ENCODE results near the gene SH3YL1.

The SH3YL1 gene

DNA sequence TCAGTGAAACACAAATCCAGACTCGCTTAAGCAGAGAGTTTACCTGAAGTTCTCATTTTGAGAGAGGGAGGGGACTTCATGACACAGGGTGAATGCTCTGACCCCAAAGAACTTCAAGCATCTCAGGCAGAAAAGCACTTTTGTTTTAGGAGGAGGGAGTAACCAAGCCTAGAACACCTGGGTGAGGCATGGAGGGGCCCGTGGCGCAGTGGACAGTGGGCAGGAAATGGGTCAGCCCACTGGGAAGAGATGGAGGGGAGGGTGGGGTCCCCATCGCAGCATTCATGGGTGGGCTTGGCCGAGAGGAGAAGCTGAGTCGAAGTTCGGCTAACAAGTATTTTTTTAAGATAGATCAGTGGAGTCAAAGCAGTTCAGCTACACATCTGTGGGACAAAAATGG is 67.9 kb downstream of the SH3YL1 start:
- Histone ChIP-seq H3K36me3 (replicated peaks; ENCODE audit: insufficient read depth, low read length) (no peaks in the 10 kb centered on the region), H3K4me2 (ENCODE audit: low read depth, low read length) (no peak overlapping the region), H3K27ac (ENCODE audit: low read length) (no peak overlapping the region), H3K4me1 (ENCODE audit: low read length) (no peaks in the 10 kb centered on the region), H3F3A (ENCODE audit: insufficient read depth, low read length) (no peaks in the 10 kb centered on the region), H3K79me2 (ENCODE audit: low read length) (no peaks in the 10 kb centered on the region), H2AFZ (ENCODE audit: low read length) (no peak overlapping the region), H4K20me1 (ENCODE audit: insufficient read depth, low read length) (no peaks in the 10 kb centered on the region), H3K9me3 (replicated peaks; ENCODE audit: insufficient read depth, low read length) (no peaks in the 10 kb centered on the region), H3K4me3 (ENCODE audit: low read length) (no peak overlapping the region), H3K27me3 (replicated peaks; ENCODE audit: insufficient read depth, low read length) (no peaks in the 10 kb centered on the region), H3K9ac (ENCODE audit: low read length) (no peak overlapping the region), H3K9me2 (replicated peaks; ENCODE audit: insufficient read depth, low read length) (no peaks in the 10 kb centered on the region)
- no peak for TF ChIP-seq EZH2phosphoT487 (IDR thresholded peaks at IDR 0.05; ENCODE audit: low read length)
- TF ChIP-seq, protein P1, sequence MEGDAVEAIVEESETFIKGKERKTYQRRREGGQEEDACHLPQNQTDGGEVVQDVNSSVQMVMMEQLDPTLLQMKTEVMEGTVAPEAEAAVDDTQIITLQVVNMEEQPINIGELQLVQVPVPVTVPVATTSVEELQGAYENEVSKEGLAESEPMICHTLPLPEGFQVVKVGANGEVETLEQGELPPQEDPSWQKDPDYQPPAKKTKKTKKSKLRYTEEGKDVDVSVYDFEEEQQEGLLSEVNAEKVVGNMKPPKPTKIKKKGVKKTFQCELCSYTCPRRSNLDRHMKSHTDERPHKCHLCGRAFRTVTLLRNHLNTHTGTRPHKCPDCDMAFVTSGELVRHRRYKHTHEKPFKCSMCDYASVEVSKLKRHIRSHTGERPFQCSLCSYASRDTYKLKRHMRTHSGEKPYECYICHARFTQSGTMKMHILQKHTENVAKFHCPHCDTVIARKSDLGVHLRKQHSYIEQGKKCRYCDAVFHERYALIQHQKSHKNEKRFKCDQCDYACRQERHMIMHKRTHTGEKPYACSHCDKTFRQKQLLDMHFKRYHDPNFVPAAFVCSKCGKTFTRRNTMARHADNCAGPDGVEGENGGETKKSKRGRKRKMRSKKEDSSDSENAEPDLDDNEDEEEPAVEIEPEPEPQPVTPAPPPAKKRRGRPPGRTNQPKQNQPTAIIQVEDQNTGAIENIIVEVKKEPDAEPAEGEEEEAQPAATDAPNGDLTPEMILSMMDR (IDR thresholded peaks at IDR 0.05; ENCODE audit: low read length): no peak
- TF ChIP-seq EZH2 (optimal IDR thresholded peaks at IDR 0.05; ENCODE audit: low read depth, low read length): no peak
- DNase-seq: no peak

DNA sequence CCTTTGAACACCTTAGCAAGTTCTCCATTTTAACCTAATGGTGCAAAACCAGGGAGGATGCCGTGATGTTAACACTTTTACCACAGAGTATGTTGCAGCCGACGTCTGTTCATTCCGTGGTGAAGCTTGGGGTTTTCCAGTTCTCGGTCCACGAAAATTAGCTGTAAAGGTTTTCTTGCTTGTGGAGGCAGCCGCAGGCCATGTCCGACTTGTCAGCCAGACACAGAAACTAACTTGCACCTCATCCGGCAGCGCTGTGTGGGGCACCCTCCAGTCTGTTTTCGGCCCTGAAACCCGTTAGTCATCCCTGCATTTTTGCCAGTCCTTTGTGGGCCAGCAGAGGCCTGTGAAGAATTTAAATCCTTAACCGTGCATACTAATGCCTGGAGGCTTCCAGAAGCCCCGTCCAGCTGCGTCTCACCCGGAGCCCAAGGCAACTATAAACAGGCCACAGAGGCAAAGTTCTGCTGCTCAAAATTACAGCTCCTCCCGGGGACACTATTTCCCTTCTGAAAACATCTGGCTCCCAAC is 70.6 kb downstream of the SH3YL1 start:
- TF ChIP-seq, protein P1 (IDR thresholded peaks at IDR 0.05; ENCODE audit: low read length): no peak
- no peak for TF ChIP-seq EZH2 (optimal IDR thresholded peaks at IDR 0.05; ENCODE audit: low read depth, low read length)
- no peak for TF ChIP-seq EZH2phosphoT487 (IDR thresholded peaks at IDR 0.05; ENCODE audit: low read length)
- H4K20me1 ChIP-seq (ENCODE audit: insufficient read depth, low read length): no peaks in the 10 kb centered on the region
- no peaks in the 10 kb centered on the region for H3K4me1 ChIP-seq (ENCODE audit: low read length)
- H3K9me2 ChIP-seq (replicated peaks; ENCODE audit: insufficient read depth, low read length): no peaks in the 10 kb centered on the region
- H3K4me2 ChIP-seq (ENCODE audit: low read depth, low read length): no peak overlapping the region
- no peak overlapping the region for H3K9ac ChIP-seq (ENCODE audit: low read length)
- H3F3A ChIP-seq (ENCODE audit: insufficient read depth, low read length): no peaks in the 10 kb centered on the region
- H3K27me3 ChIP-seq (replicated peaks; ENCODE audit: insufficient read depth, low read length): no peaks in the 10 kb centered on the region
- H3K27ac ChIP-seq (ENCODE audit: low read length): no peak overlapping the region
- no peaks in the 10 kb centered on the region for H3K36me3 ChIP-seq (replicated peaks; ENCODE audit: insufficient read depth, low read length)
- DNase-seq: no peak
- no peaks in the 10 kb centered on the region for H3K79me2 ChIP-seq (ENCODE audit: low read length)
- no peaks in the 10 kb centered on the region for H3K9me3 ChIP-seq (replicated peaks; ENCODE audit: insufficient read depth, low read length)
- H3K4me3 ChIP-seq (ENCODE audit: low read length): no peak overlapping the region
- H2AFZ ChIP-seq (ENCODE audit: low read length): no peak overlapping the region

GRCh38 chr2:191311-192190 is 72.3 kb downstream of the SH3YL1 start:
- Histone ChIP-seq H2AFZ (ENCODE audit: low read length) (no peak overlapping the region), H3K4me2 (ENCODE audit: low read depth, low read length) (no peak overlapping the region), H3K9ac (ENCODE audit: low read length) (no peak overlapping the region), H3F3A (ENCODE audit: insufficient read depth, low read length) (no peaks in the 10 kb centered on the region), H3K4me3 (ENCODE audit: low read length) (no peak overlapping the region), H4K20me1 (ENCODE audit: insufficient read depth, low read length) (no peaks in the 10 kb centered on the region), H3K9me3 (replicated peaks; ENCODE audit: insufficient read depth, low read length) (0 out of 2 replicates have a peak, but pooled peaks cover 4% of the 10 kb centered on the region), H3K27me3 (replicated peaks; ENCODE audit: insufficient read depth, low read length) (no peaks in the 10 kb centered on the region), H3K36me3 (replicated peaks; ENCODE audit: insufficient read depth, low read length) (no peaks in the 10 kb centered on the region), H3K79me2 (ENCODE audit: low read length) (no peaks in the 10 kb centered on the region), H3K27ac (ENCODE audit: low read length) (no peak overlapping the region), H3K9me2 (replicated peaks; ENCODE audit: insufficient read depth, low read length) (no peaks in the 10 kb centered on the region), H3K4me1 (ENCODE audit: low read length) (no peaks in the 10 kb centered on the region)
- TF ChIP-seq EZH2phosphoT487 (IDR thresholded peaks at IDR 0.05; ENCODE audit: low read length) (no peak), EZH2 (optimal IDR thresholded peaks at IDR 0.05; ENCODE audit: low read depth, low read length) (no peak)
- TF ChIP-seq, protein P1 (IDR thresholded peaks at IDR 0.05; ENCODE audit: low read length): no peak
- DNase-seq: no peak

Data from MM.1S (cell line).